DOHH2 (cell line): ENCODE data around the gene COX6B2.

Experiments used
- H3F3A ChIP-seq: fragments of 200-600 bp; sonication (generic), shearing (Covaris generic); 2 replicates; pipeline ENCODE4 v1.6.0; 2016; ENCODE audit warnings: antibody characterized with exemption, mild to moderate bottlenecking; ENCODE audit not compliant: control insufficient read depth, insufficient read depth
- H3K27ac ChIP-seq: fragments of 200-600 bp; sonication (generic); 2 replicates; pipeline ENCODE4 v1.5.1; 2014; ENCODE audit warnings: low read depth, mild to moderate bottlenecking, low read length, moderate library complexity
- H3K27me3 ChIP-seq: fragments of 200-600 bp; sonication (generic); 2 replicates; pipeline ENCODE4 v1.6.1; 2014; ENCODE audit warnings: mild to moderate bottlenecking, low read length, mixed read lengths; ENCODE audit not compliant: control insufficient read depth
- H3K36me3 ChIP-seq: fragments of 200-600 bp; sonication (generic); 2 replicates; pipeline ENCODE4 v1.6.1; 2014; ENCODE audit warnings: mild to moderate bottlenecking, low read length, moderate library complexity, mixed read lengths; ENCODE audit not compliant: control insufficient read depth
- H3K4me1 ChIP-seq: fragments of 200-600 bp; sonication (generic); 2 replicates; pipeline ENCODE4 v1.6.1; 2014; ENCODE audit warnings: mild to moderate bottlenecking, low read length, mixed read lengths; ENCODE audit not compliant: control insufficient read depth
- H3K4me2 ChIP-seq: fragments of 200-600 bp; sonication (generic); 2 replicates; pipeline ENCODE4 v1.6.0; 2014; ENCODE audit warnings: mild to moderate bottlenecking, low read length, moderate library complexity
- H3K4me3 ChIP-seq: fragments of 200-600 bp; sonication (generic); 2 replicates; pipeline ENCODE4 v1.5.1; 2014; ENCODE audit warnings: mild to moderate bottlenecking, low read length, mixed read lengths
- H3K79me2 ChIP-seq: fragments of 200-600 bp; sonication (generic); 2 replicates; pipeline ENCODE4 v1.6.1; 2014; ENCODE audit warnings: mild to moderate bottlenecking, low read length, mixed read lengths; ENCODE audit not compliant: control insufficient read depth
- H3K9me2 ChIP-seq: fragments of 200-600 bp; sonication (generic); replicated peaks from 2 replicates; pipeline ENCODE4 v1.6.1; 2014; ENCODE audit warnings: mild to moderate bottlenecking, low read length, mixed read lengths; ENCODE audit not compliant: control insufficient read depth
- H3K9me3 ChIP-seq: fragments of 200-600 bp; sonication (generic); 2 replicates; pipeline ENCODE4 v1.6.1; 2014; ENCODE audit warnings: antibody characterized with exemption, low read length, mixed read lengths; ENCODE audit not compliant: control insufficient read depth, insufficient read depth
- H4K20me1 ChIP-seq: fragments of 200-600 bp; sonication (generic); 2 replicates; pipeline ENCODE4 v1.6.0; 2014; ENCODE audit warnings: low read depth, mild to moderate bottlenecking, antibody characterized with exemption, low read length, moderate library complexity; ENCODE audit not compliant: control insufficient read depth, insufficient read depth
- EZH2phosphoT487 ChIP-seq: fragments of 200-600 bp; sonication (generic); IDR thresholded peaks from 2 replicates; pipeline ENCODE4 v1.6.1; 2017; ENCODE audit warnings: borderline replicate concordance, mild to moderate bottlenecking, antibody characterized with exemption, low read length, moderate library complexity, mixed read lengths
- TF ChIP-seq, protein P1 (sequence below): fragments of 200-600 bp; sonication (generic); IDR thresholded peaks from one replicate; pipeline ENCODE4 v1.5.1; 2014; ENCODE audit warnings: antibody characterized with exemption, mild to moderate bottlenecking, low read depth, low read length; ENCODE audit not compliant: poor library complexity, severe bottlenecking

COX6B2 gene

DNA sequence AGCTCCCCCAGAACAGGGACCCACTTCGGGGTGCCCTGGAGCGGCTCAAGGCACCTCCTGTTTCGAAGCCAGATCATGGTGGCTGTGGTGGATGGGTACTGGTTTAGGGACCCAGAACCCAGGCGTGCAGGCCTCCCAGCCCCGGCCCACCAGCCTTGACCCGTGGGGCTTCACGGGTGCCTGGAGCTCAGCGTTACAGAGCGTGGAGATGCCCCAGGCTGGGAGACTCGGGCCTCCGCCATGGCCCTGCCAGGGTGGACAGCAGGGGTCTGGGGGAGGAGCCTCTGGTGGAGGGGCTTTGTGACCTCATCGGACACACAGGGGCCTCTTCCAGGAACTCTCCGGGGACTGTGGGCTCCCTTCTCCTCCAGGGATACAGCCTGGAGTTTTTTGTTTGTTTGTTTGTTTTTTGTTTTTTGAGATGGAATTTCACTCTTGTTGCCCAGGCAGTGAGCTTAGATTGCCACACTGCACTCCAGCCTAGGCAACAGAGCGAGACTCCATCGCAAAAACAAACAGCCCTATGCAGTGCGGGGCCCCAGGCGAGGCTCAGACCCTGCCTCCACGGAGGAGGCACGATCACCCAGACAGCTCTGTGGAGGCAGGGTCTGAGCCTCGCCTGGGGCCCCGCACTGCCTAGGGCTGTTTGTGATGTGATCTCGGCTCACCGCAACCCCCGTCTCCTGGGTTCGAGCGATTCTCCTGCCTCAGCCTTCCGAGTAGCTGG, 8.6 kb upstream of the COX6B2 start, which contains the start of gene GARIN5B:
Gene GARIN5B (minus strand): TSS at position 271 of the 727 bp plus-strand sequence. CDS start 194 bp downstream, at position 77.
- Histone ChIP-seq H3K36me3 (no peaks in the 10 kb centered on the region), H3K4me2 (no peak within 1 kb of the TSS), H3K9me2 (no peaks in the 10 kb centered on the region), H3K9me3 (no peaks in the 10 kb centered on the region), H3K27ac (no peak within 1 kb of the TSS), H4K20me1 (no peaks in the 10 kb centered on the region), H3K79me2 (no peaks in the 10 kb centered on the region), H3K4me3 (no peak within 1 kb of the TSS), H3K4me1 (peaks cover 6% of the 10 kb centered on the region), H3F3A (no peaks in the 10 kb centered on the region), H3K27me3 (peaks cover 4% of the 10 kb centered on the region)
- no peak for TF ChIP-seq EZH2phosphoT487
- TF ChIP-seq, protein P1, sequence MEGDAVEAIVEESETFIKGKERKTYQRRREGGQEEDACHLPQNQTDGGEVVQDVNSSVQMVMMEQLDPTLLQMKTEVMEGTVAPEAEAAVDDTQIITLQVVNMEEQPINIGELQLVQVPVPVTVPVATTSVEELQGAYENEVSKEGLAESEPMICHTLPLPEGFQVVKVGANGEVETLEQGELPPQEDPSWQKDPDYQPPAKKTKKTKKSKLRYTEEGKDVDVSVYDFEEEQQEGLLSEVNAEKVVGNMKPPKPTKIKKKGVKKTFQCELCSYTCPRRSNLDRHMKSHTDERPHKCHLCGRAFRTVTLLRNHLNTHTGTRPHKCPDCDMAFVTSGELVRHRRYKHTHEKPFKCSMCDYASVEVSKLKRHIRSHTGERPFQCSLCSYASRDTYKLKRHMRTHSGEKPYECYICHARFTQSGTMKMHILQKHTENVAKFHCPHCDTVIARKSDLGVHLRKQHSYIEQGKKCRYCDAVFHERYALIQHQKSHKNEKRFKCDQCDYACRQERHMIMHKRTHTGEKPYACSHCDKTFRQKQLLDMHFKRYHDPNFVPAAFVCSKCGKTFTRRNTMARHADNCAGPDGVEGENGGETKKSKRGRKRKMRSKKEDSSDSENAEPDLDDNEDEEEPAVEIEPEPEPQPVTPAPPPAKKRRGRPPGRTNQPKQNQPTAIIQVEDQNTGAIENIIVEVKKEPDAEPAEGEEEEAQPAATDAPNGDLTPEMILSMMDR: no peak

GRCh38 chr19:55362174-55362989, 7.9 kb upstream of the COX6B2 start:
- H3K79me2 ChIP-seq: no peaks in the 10 kb centered on the region
- H3F3A ChIP-seq: no peaks in the 10 kb centered on the region
- H3K9me3 ChIP-seq: no peaks in the 10 kb centered on the region
- TF ChIP-seq, protein P1: no peak
- no peak for TF ChIP-seq EZH2phosphoT487
- H3K27ac ChIP-seq: no peak overlapping the region
- no peaks in the 10 kb centered on the region for H3K36me3 ChIP-seq
- no peaks in the 10 kb centered on the region for H3K9me2 ChIP-seq
- peaks cover 6% of the 10 kb centered on the region for H3K4me1 ChIP-seq
- H3K27me3 ChIP-seq: no peaks in the 10 kb centered on the region; the same call in 1 of the 2 replicates
- H3K4me3 ChIP-seq: no peak overlapping the region
- H3K4me2 ChIP-seq: no peak overlapping the region
- no peaks in the 10 kb centered on the region for H4K20me1 ChIP-seq

GRCh38 chr19:55360902-55361301, 6.4 kb upstream of the COX6B2 start:
- Histone ChIP-seq H3K79me2 (no peaks in the 10 kb centered on the region), H3F3A (no peaks in the 10 kb centered on the region), H3K36me3 (no peaks in the 10 kb centered on the region), H3K4me3 (no peak overlapping the region), H4K20me1 (no peaks in the 10 kb centered on the region), H3K9me2 (no peaks in the 10 kb centered on the region), H3K9me3 (no peaks in the 10 kb centered on the region), H3K4me2 (no peak overlapping the region), H3K4me1 (peaks cover 6% of the 10 kb centered on the region), H3K27ac (no peak overlapping the region), H3K27me3 (peaks cover 7% of the 10 kb centered on the region)
- TF ChIP-seq, protein P1: no peak
- no peak for TF ChIP-seq EZH2phosphoT487
